ENCODE measurements around the gene C13orf42. TPM values are rescaled to one million over a fixed set of nuclear protein-coding genes. Genes with fewer than 3 reads are reported as not detected.

Gene C13orf42
- total RNA-seq, 1 experiment from 2014 or later = 8.2 TPM

DNA sequence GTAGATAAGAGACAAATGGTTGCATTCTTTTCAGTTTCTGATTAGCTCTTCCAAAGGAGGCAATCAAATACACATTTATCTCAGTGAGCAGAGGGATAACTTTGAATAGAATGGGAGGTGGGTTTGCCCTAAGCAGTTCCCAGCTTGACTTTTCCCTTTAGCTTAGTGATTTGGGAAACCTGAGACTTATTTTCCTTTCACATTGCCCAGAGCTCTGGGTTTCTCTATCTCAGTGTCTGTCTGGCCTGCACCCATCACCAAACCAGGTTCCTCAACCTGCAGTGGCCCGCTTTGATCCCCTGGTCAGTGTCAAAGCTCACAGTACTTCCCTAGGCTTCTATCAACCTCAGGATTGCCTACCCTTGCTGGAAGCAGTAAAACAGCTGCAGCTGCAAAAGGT lies 35.6 kb upstream of the C13orf42 start:
- peaks cover 40% of the 10 kb centered on the region for H3K9me3 Mint-ChIP-seq
- H3K27ac Mint-ChIP-seq = peak overlapping the region; percentile 74
- TF ChIP-seq CREB1 (CRISPR knock-in tag; IDR thresholded peaks at IDR 0.05) = no peak
- TF ChIP-seq NR3C1 (CRISPR knock-in tag; conservative IDR thresholded peaks at IDR 0.05; ENCODE audit: low read depth) = no peak
- TF ChIP-seq, protein P1, sequence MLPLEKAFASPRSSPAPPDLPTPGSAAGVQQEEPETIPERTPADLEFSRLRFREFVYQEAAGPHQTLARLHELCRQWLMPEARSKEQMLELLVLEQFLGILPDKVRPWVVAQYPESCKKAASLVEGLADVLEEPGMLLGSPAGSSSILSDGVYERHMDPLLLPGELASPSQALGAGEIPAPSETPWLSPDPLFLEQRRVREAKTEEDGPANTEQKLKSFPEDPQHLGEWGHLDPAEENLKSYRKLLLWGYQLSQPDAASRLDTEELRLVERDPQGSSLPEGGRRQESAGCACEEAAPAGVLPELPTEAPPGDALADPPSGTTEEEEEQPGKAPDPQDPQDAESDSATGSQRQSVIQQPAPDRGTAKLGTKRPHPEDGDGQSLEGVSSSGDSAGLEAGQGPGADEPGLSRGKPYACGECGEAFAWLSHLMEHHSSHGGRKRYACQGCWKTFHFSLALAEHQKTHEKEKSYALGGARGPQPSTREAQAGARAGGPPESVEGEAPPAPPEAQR (CRISPR knock-in tag; IDR thresholded peaks at IDR 0.05) = no peak
- TF ChIP-seq, protein P2, sequence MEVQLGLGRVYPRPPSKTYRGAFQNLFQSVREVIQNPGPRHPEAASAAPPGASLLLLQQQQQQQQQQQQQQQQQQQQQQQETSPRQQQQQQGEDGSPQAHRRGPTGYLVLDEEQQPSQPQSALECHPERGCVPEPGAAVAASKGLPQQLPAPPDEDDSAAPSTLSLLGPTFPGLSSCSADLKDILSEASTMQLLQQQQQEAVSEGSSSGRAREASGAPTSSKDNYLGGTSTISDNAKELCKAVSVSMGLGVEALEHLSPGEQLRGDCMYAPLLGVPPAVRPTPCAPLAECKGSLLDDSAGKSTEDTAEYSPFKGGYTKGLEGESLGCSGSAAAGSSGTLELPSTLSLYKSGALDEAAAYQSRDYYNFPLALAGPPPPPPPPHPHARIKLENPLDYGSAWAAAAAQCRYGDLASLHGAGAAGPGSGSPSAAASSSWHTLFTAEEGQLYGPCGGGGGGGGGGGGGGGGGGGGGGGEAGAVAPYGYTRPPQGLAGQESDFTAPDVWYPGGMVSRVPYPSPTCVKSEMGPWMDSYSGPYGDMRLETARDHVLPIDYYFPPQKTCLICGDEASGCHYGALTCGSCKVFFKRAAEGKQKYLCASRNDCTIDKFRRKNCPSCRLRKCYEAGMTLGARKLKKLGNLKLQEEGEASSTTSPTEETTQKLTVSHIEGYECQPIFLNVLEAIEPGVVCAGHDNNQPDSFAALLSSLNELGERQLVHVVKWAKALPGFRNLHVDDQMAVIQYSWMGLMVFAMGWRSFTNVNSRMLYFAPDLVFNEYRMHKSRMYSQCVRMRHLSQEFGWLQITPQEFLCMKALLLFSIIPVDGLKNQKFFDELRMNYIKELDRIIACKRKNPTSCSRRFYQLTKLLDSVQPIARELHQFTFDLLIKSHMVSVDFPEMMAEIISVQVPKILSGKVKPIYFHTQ (CRISPR knock-in tag; IDR thresholded peaks at IDR 0.05) = no peak
- TF ChIP-seq GTF2I (CRISPR knock-in tag; conservative IDR thresholded peaks at IDR 0.05) = no peak
- no peak for TF ChIP-seq KAT7 (CRISPR knock-in tag; IDR thresholded peaks at IDR 0.05; ENCODE audit: borderline replicate concordance)
- TF ChIP-seq, protein P3, sequence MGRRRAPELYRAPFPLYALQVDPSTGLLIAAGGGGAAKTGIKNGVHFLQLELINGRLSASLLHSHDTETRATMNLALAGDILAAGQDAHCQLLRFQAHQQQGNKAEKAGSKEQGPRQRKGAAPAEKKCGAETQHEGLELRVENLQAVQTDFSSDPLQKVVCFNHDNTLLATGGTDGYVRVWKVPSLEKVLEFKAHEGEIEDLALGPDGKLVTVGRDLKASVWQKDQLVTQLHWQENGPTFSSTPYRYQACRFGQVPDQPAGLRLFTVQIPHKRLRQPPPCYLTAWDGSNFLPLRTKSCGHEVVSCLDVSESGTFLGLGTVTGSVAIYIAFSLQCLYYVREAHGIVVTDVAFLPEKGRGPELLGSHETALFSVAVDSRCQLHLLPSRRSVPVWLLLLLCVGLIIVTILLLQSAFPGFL (CRISPR knock-in tag; IDR thresholded peaks at IDR 0.05; ENCODE audit: borderline replicate concordance) = no peak
- peak; percentile 3; the same call in 1 of the 2 replicates for ATAC-seq
- DNase-seq (ENCODE audit: low spot score) = no peak
- peaks cover 57% of the 10 kb centered on the region for H3K4me1 Mint-ChIP-seq
- ChIA-PET POLR2A (no interaction called here), CTCF (interaction anchor here (0.9 to 7.2 kb wide), 5 partner anchors 22 to 140 kb away, joined by 3 to 120 read pairs (median 8); no protein-coding TSS in a partner anchor)
- H3K36me3 Mint-ChIP-seq = peaks cover 39% of the 10 kb centered on the region
- no peak overlapping the region for H3K4me3 Mint-ChIP-seq
- no peaks in the 10 kb centered on the region for H3K27me3 Mint-ChIP-seq (ENCODE audit: low read depth)

DNA sequence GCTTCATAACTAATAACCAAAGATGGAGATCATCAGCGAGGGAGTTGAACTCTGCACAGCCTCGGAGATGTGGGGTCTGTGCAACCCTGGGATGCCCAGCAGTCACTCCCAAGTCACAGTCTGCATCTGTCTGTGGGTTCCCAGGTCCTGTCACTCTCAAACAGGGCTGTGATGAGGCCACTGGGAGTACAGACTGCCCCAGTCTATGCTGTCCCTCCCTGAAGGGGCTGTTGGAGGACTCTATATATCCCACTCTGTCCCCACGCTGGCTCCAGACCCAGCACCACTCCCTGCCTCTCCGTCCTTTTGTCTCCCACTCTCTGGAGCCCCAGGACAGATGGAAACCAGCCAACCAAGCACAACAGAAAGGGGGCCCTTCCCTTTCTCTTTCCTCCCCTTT lies 26.2 kb upstream of the C13orf42 start:
- Mint-ChIP-seq H3K27me3 (ENCODE audit: low read depth) (no peaks in the 10 kb centered on the region), H3K4me1 (no peaks in the 10 kb centered on the region; the same call in 1 of the 2 replicates), H3K36me3 (peaks cover 30% of the 10 kb centered on the region), H3K9me3 (peaks cover 39% of the 10 kb centered on the region), H3K4me3 (no peak overlapping the region), H3K27ac (no peak overlapping the region)
- no peak for ATAC-seq
- ChIA-PET POLR2A (interaction anchor here (0.8 kb wide), 1 partner anchor 46 kb away, joined by 3 read pairs; no protein-coding TSS in a partner anchor), CTCF (interaction anchor here (4.0 kb wide), 1 partner anchor 12 kb away, joined by 27 read pairs; no protein-coding TSS in a partner anchor)
- no peak for TF ChIP-seq NR2C2 (CRISPR knock-in tag; IDR thresholded peaks at IDR 0.05)
- no peak for TF ChIP-seq FOXK1 (CRISPR knock-in tag; IDR thresholded peaks at IDR 0.05)
- DNase-seq (ENCODE audit: low spot score) = no peak

DNA sequence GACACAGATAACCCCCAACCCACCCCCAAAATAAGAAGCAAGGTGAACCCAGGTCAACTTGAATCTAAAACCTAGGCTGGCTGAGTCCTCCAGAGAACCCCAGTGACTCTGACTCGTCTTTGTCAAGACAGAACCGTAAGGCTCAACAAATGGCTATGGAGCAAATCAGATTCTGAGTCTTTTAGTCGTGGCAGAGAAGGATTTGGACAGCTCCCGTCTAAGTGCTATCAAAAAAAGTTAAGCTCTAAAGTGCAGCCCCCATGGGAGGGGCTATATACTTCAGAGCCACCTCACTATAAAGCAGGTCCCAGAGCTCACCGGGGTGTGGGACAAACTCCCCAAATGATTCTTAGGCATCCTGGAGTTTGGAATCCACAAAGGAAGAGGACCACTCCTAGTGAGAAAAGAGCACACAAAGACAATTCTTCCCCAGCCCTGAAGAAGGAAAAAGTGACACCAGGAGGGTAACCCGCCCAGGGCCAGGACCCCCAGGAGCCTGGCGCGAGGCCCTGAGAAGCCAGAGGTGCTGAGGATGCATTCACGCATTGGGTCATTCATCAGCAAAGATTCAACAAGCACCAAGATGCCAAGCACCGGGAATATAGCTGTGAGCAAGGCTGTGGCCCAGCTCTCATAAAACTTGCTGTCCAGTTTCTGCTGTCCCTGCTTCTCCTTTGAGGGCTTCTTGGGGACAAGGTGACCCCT lies 25.4 kb upstream of the C13orf42 start:
- Mint-ChIP-seq H3K4me3 (no peak overlapping the region), H3K27me3 (ENCODE audit: low read depth) (no peaks in the 10 kb centered on the region; the same call in 1 of the 2 replicates), H3K9me3 (peaks cover 43% of the 10 kb centered on the region), H3K27ac (no peak overlapping the region), H3K4me1 (no peaks in the 10 kb centered on the region; the same call in 1 of the 2 replicates), H3K36me3 (peaks cover 38% of the 10 kb centered on the region)
- no peak for ATAC-seq
- no peak for DNase-seq (ENCODE audit: low spot score)
- ChIA-PET CTCF (interaction anchor here (0.7 to 4.0 kb wide), 3 partner anchors 12 to 150 kb away, joined by 4 to 27 read pairs (median 8); no protein-coding TSS in a partner anchor), POLR2A (interaction anchor here (0.8 to 2.0 kb wide), 2 partner anchors 42 to 47 kb away, joined by 3 to 4 read pairs; no protein-coding TSS in a partner anchor)
- TF ChIP-seq, protein P4, sequence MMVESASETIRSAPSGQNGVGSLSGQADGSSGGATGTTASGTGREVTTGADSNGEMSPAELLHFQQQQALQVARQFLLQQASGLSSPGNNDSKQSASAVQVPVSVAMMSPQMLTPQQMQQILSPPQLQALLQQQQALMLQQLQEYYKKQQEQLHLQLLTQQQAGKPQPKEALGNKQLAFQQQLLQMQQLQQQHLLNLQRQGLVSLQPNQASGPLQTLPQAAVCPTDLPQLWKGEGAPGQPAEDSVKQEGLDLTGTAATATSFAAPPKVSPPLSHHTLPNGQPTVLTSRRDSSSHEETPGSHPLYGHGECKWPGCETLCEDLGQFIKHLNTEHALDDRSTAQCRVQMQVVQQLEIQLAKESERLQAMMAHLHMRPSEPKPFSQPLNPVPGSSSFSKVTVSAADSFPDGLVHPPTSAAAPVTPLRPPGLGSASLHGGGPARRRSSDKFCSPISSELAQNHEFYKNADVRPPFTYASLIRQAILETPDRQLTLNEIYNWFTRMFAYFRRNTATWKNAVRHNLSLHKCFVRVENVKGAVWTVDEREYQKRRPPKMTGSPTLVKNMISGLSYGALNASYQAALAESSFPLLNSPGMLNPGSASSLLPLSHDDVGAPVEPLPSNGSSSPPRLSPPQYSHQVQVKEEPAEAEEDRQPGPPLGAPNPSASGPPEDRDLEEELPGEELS (CRISPR knock-in tag; IDR thresholded peaks at IDR 0.05) = no peak

Data from WTC11 (cell line).